SU-DHL-6 (cell line): ENCODE data around the gene RAB33A.

Experiments used
- H2AFZ ChIP-seq: fragments of 200-600 bp; sonication (generic); 2 replicates; pipeline ENCODE4 v1.6.1; 2014; ENCODE audit warnings: low read depth, mild to moderate bottlenecking, moderate library complexity, mixed read lengths, antibody characterized with exemption, low read length; ENCODE audit not compliant: severe bottlenecking
- H3F3A ChIP-seq: fragments of 200-600 bp; shearing (Covaris generic); 2 replicates; pipeline ENCODE4 v1.6.0; 2016; ENCODE audit warnings: antibody characterized with exemption, mild to moderate bottlenecking; ENCODE audit not compliant: insufficient read depth
- H3K27ac ChIP-seq: fragments of 200-600 bp; sonication (generic); 2 replicates; pipeline ENCODE4 v1.5.1; 2016; ENCODE audit warnings: low read depth, mild to moderate bottlenecking, low read length, moderate library complexity, mixed read lengths
- H3K27me3 ChIP-seq: fragments of 200-600 bp; sonication (generic), shearing (Covaris generic); 2 replicates; pipeline ENCODE4 v1.6.0; 2014; ENCODE audit warnings: mild to moderate bottlenecking, low read length
- H3K36me3 ChIP-seq: fragments of 200-600 bp; sonication (generic); 2 replicates; pipeline ENCODE4 v1.6.1; 2014; ENCODE audit warnings: mild to moderate bottlenecking, low read length, mixed read lengths
- H3K4me2 ChIP-seq: fragments of 300-600, 200-600 bp; shearing (Covaris generic), sonication (generic); 2 replicates; pipeline ENCODE4 v1.6.0; 2014; ENCODE audit warnings: low read length, low read depth, mild to moderate bottlenecking; ENCODE audit not compliant: poor library complexity, severe bottlenecking
- H3K4me3 ChIP-seq: fragments of 200-600 bp; sonication (generic); 2 replicates; pipeline ENCODE4 v1.5.1; 2014; ENCODE audit warnings: antibody characterized with exemption, low read length, mild to moderate bottlenecking, mixed read lengths; ENCODE audit not compliant: insufficient read depth, poor library complexity, severe bottlenecking
- H3K79me2 ChIP-seq: fragments of 200-600 bp; sonication (generic); 2 replicates; pipeline ENCODE4 v1.6.1; 2014; ENCODE audit warnings: mild to moderate bottlenecking, low read length, moderate library complexity; ENCODE audit not compliant: insufficient read depth
- H3K9ac ChIP-seq: fragments of 200-600 bp; sonication (generic); 2 replicates; pipeline ENCODE4 v1.7.0; 2014; ENCODE audit warnings: mild to moderate bottlenecking, low read length
- H3K9me2 ChIP-seq: fragments of 200-600 bp; sonication (generic); replicated peaks from 2 replicates; pipeline ENCODE4 v1.6.1; 2014; ENCODE audit warnings: low read length; ENCODE audit not compliant: insufficient read depth
- H3K9me3 ChIP-seq: fragments of 200-600 bp; sonication (generic); 2 replicates; pipeline ENCODE4 v1.6.1; 2014; ENCODE audit warnings: low read length, mixed read lengths; ENCODE audit not compliant: insufficient read depth
- H4K20me1 ChIP-seq: fragments of 200-600 bp; sonication (generic); 2 replicates; pipeline ENCODE4 v1.6.1; 2014; ENCODE audit warnings: low read depth, mild to moderate bottlenecking, antibody characterized with exemption, low read length, moderate library complexity, mixed read lengths
- CTCF ChIP-seq: fragments of 200-600 bp; sonication (generic); IDR thresholded peaks from one replicate; pipeline ENCODE4 v1.5.1; 2017; ENCODE audit warnings: antibody characterized with exemption, mild to moderate bottlenecking, low read length, moderate library complexity; ENCODE audit not compliant: insufficient read depth, poor library complexity, severe bottlenecking
- EZH2phosphoT487 ChIP-seq: fragments of 200-600 bp; sonication (generic), shearing (Covaris generic); conservative IDR thresholded peaks from 2 replicates; pipeline ENCODE4 v1.6.1; 2018; ENCODE audit warnings: mild to moderate bottlenecking, antibody characterized with exemption, low read length, moderate library complexity, mixed read lengths

RAB33A gene

GRCh38 chrX:130176354-130176776 is 4.6 kb downstream of the RAB33A start:
- no peak overlapping the region for H3K4me3 ChIP-seq
- H3K4me2 ChIP-seq, result peak overlapping the region; percentile 18
- H3K9me2 ChIP-seq, result no peaks in the 10 kb centered on the region
- TF ChIP-seq EZH2phosphoT487 (no peak), CTCF (no peak)
- no peaks in the 10 kb centered on the region for H3K27me3 ChIP-seq
- peaks cover 45% of the 10 kb centered on the region for H3K79me2 ChIP-seq
- no peaks in the 10 kb centered on the region for H3K9me3 ChIP-seq
- H3K36me3 ChIP-seq, result no peaks in the 10 kb centered on the region
- H3K27ac ChIP-seq, result 0 out of 2 replicates have a peak overlapping the region, but pooled peaks have one; percentile 23
- no peaks in the 10 kb centered on the region for H3F3A ChIP-seq
- no peak overlapping the region for H3K9ac ChIP-seq
- H4K20me1 ChIP-seq, result no peaks in the 10 kb centered on the region
- H2AFZ ChIP-seq, result no peak overlapping the region

GRCh38 chrX:130176942-130177341 is 5.2 kb downstream of the RAB33A start:
- Histone ChIP-seq H3K79me2 (peaks cover 43% of the 10 kb centered on the region), H2AFZ (no peak overlapping the region), H3K27ac (no peak overlapping the region)

GRCh38 chrX:130179170-130179569 is 7.4 kb downstream of the RAB33A start:
- H3K4me3 ChIP-seq, result no peak overlapping the region
- no peaks in the 10 kb centered on the region for H3K9me3 ChIP-seq
- H3K27me3 ChIP-seq, result no peaks in the 10 kb centered on the region
- no peaks in the 10 kb centered on the region for H4K20me1 ChIP-seq
- H3K79me2 ChIP-seq, result peaks cover 22% of the 10 kb centered on the region
- no peak overlapping the region for H3K9ac ChIP-seq
- H2AFZ ChIP-seq, result no peak overlapping the region
- H3K27ac ChIP-seq, result no peak overlapping the region
- H3K36me3 ChIP-seq, result no peaks in the 10 kb centered on the region
- no peaks in the 10 kb centered on the region for H3F3A ChIP-seq
- H3K9me2 ChIP-seq, result no peaks in the 10 kb centered on the region
- no peak overlapping the region for H3K4me2 ChIP-seq
- no peak for TF ChIP-seq EZH2phosphoT487
- TF ChIP-seq CTCF, result no peak

More at GRCh38 chrX:130176942-130177341, 5.2 kb downstream of the RAB33A start:
- TF ChIP-seq CTCF, result no peak
- TF ChIP-seq EZH2phosphoT487, result no peak
- Histone ChIP-seq H3K9ac (no peak overlapping the region), H3F3A (no peaks in the 10 kb centered on the region), H3K36me3 (no peaks in the 10 kb centered on the region), H3K9me2 (no peaks in the 10 kb centered on the region), H3K4me3 (no peak overlapping the region), H3K27me3 (no peaks in the 10 kb centered on the region), H4K20me1 (no peaks in the 10 kb centered on the region), H3K4me2 (no peak overlapping the region), H3K9me3 (no peaks in the 10 kb centered on the region)
